ENCODE measurements around the gene THNSL1.
"Not testable (repeated sequence)": the region's sequence is repeated elsewhere in the genome, so short reads cannot be mapped to it uniquely, and the experiment has no call there.

The THNSL1 gene, protein sequence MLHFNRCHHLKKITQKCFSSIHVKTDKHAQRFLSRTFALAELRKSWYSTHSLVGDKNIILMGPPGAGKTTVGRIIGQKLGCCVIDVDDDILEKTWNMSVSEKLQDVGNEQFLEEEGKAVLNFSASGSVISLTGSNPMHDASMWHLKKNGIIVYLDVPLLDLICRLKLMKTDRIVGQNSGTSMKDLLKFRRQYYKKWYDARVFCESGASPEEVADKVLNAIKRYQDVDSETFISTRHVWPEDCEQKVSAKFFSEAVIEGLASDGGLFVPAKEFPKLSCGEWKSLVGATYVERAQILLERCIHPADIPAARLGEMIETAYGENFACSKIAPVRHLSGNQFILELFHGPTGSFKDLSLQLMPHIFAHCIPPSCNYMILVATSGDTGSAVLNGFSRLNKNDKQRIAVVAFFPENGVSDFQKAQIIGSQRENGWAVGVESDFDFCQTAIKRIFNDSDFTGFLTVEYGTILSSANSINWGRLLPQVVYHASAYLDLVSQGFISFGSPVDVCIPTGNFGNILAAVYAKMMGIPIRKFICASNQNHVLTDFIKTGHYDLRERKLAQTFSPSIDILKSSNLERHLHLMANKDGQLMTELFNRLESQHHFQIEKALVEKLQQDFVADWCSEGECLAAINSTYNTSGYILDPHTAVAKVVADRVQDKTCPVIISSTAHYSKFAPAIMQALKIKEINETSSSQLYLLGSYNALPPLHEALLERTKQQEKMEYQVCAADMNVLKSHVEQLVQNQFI

DNA sequence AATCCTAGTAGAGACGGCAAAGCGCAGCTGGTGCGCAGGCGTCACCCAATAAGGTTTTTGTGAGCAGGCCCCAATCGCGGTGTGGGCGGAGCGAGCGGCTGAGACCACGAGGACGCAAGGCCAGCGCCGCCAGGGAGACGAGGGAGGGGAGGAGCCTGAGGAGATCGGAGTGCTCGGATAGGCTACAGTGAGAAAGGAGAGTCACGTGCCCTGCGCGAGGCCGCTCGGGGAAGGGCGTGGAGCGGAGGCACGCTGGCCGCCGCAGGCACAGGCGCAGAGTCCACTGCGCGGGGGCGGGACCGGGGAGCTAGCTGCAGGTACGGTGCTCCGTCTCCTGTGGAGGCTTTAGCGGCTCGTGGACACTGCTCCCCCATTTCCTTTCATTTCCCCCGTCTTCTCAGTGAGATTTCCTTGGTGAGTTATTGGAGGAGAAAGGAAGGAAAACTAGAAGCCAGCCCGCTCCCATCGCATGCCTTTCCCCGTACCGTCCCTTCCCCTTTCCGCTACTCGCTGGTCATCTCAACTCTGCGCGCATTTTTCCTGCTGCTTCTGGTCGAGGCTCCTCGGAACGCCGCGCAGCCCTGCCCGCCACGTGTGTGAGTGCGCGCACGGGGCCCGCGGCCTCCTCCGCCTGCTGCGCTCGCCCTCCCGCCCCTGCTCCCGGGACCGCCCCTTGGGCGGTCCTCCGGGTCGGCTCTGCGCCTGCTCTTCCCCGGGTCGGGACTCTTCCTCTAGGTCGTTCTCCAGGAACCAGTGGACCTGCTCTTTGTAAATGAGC is at the start of gene THNSL1:
Gene THNSL1, plus strand, starts transcription at position 237 of the 778 bp plus-strand sequence. CDS start 6,612 bp downstream, outside the sequence.
- peak; percentile 98 for DNase-seq

DNA sequence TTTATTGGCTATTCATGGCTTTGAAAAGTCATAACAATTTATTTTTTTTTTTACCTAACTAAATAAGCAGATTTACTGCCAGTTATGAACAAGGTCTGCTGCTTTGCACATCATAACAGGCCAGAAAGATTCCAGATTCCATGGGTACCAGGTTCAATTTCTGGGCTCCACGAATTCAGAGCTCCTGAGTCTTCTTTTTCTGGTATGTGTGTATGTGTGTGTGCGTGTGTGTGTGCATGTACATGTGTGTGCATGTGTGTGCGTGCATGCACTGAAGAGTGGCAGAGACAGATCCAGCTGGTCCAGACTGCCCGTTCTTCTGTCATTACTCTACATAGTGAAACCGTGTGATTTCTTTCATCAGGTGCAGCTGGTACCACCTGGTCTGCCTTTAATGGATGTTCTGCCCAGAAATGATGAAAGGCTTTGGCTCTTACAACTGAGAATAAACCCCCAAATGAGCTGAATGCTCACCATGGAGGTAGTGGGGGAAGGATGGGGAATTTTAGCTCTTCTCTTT is 49.4 kb upstream of the THNSL1 start:
- no peak for DNase-seq

DNA sequence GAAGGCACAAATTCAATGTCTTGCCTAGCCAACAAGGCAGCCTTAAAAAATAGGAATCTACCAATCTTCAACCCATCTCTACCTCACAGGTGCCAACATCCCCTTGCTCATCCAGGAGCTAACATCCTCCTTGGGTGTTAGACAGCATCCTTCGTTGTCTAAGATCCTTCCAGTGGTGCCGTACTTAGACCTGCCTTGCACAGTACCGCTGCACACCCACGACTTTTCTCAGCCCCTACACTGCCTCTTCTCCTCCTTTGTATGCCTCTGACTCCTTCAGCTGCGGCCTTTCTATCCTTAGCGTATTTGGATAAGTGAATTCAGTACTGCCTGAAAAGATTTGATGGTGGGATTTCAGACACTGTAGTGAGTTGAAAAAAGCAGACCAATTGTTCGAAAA is 48.1 kb upstream of the THNSL1 start:
- no peak for DNase-seq

DNA sequence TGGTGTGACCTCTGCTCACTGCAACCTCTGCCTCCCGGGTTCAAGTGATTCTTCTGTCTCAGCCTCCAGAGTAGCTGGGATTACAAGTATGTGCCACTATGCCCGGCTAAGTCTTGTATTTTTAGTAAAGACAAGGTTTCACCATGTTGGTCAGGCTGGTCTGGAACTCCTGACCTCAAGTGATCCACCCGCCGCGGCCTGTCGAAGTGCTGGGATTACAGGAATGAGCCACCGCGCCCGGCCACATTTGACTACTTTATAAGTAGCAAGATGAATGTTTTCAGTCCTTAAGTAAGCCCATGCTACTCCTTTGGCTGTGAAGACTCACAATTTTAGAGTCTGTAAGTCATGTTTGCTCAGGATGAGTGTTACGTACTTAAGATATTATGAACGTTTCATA is 47.5 kb upstream of the THNSL1 start:
- DNase-seq: not testable (repeated sequence)

DNA sequence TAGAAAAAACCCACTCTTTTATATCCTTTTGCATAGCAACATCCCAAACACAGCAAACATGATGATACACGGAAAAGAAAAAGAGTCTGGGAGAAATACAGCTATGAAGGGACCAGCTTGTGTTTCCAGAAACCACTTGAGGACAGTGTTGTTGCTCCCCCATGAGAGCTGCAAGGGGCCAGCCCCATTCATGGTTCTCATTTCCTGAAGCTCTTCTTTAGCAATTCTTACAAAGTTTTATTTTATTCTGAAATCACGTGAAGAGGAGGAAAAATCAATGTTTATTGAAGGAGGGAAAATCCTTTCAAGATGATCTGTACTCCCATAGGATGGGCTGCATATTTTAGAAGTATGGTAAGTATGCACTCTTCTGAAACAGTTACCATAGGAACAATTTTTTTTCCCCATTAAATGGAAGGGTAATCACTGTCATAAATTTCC is 46.6 kb upstream of the THNSL1 start:
- DNase-seq: no peak

DNA sequence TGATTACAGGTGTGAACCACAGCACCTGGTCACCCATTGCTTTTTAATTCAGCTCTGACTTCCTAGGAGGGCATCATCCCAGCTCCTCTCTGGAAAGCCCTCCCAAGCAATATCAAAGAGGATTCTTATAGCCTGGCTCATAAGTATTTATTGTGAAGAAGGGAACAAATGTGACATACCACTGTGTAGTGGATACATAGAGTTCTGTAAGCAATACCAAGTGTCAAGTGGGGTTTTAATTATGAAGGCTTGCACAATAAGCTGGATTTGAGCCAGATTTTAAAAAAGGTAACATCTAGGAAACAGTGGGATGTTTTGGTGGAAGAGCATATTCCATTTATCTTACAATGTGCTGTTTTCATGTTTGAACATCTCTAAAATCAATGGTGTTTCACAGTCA is 45.0 kb upstream of the THNSL1 start:
- no peak for DNase-seq

DNA sequence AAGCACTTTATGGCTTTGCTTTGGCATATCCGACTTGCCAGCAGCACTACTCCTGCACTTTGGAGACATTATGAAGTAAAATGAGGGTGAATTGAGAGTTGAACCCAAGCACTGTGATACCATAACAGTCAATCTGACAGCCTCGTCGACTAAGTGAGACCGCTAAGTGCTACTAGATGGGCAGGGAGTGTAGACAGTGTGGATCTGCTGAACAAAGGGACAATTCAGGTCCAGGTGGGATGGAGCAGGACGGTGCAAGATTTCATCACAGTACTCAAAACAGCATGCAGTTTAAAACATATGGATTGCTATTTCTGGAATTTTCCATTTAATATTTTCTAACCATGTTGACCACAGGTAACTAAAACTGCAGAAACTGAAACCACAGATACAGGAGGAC is 43.2 kb upstream of the THNSL1 start:
- DNase-seq: no peak

DNA sequence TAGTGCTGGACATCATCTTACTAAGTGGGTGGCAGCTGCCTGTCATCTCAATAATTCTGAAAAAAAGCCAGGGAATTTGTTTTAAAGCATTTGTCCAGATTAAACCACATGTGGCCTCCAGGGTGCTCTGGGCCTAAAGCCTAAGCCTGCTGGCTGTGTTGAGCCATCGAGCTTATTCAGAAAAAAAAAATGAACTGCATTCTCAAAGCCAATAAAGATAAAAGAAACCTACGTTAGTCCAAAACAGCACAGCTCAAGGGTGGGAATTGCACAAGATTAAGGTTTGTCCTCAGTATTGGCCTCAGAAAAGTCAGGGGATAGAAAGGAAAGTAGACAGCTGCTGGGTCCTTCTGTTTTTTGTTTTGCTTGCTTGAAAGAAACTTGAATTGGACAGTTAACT is 41.4 kb upstream of the THNSL1 start:
- DNase-seq: no peak

DNA sequence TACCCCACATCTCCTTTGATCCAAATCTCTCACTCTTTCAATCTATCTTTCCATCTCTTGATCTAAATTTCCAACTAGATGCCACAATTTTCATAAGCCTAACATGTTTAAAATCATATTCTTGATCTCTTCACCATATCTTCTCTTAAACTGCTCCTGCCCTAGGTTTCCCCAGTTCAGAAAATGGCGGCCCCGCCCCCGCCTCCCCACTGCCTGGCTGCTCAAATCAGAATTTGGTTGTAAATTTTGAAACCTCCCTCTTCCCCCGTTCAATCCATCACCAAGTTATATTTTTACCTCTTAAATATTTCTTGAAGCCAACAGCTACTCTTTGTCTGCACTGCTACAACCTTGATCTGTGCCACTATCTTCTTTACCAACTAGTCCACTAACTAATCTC is 36.7 kb upstream of the THNSL1 start:
- no peak for DNase-seq

DNA sequence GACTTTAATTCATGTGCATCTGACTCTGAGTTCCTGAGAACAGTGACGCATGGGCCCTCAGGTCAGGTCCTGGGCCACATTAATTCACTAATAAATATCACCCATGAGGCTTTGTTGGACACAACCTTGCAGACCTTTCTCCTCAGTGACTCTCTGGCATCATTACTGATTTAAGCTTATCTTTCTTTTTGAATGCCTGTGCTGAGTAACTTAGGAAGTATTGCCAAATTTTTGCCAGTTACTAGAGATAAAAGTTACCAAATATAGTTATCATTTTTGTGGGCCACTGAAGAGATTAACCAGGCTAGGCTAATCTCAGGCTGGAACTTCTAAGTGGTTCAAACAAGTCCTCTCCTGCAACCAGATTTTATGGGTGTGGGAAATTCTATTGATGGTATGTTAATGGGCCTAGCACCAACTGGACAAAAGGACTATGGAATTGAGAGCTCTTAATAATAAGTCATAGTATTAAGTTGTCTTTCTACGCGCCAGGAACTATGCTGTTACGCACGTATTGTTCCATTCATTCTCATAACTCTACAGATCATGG is 35.2 kb upstream of the THNSL1 start:
- no peak for DNase-seq

DNA sequence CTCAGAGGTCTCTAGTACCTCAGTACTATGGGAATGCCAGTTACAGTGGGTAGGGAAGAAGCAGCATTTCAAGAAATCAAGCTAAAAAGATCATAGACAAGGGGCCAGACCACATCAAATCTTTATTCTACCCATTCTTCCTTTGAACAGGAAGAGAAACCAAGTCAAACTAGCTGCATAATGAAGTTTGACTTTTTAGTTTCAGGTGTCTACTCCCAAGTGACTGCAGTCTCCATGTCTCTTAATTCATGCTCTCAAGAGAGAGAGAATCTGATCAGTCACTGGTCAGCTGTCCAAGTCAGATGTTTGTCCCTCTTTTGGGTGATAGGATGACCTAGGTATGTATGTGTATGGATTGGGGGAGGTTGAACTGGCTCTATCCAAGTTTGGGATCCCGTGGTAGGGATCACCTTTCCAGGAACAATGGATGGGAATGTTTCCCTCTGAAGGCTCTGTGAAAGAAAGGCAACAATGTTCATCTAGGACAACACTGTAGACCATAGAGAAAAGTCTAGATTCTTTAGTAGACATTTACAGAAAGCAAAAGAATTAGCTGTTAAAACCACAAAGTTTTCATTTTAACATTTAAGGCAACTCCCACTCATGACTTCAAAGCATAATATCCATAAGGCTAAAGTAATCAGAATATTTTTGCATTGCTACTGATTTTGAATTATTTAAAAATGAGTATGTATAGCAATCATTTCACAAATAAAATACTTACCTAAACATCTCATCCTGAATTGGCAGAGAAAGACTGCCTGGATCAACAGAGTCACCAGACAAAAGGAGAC is 33.9 kb upstream of the THNSL1 start:
- no peak for DNase-seq

DNA sequence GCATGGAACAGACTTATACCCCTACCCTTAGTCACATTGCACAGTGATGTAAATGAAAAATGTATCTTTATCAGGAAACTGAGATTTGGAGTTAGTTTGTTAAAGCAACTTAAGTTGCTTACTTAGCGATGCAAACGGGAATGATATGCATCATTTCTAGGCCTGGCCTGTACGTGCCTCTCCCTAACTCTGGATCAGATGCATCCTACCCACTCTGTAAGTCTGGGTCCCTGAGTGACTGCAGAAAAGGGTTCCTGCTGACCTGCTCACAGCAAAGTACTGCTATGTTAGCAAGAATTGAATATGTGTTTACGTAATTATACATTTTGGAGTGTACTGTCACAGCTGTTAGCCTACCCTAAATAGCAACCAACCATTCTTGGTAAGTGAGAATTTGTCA is 33.3 kb upstream of the THNSL1 start:
- no peak for DNase-seq

DNA sequence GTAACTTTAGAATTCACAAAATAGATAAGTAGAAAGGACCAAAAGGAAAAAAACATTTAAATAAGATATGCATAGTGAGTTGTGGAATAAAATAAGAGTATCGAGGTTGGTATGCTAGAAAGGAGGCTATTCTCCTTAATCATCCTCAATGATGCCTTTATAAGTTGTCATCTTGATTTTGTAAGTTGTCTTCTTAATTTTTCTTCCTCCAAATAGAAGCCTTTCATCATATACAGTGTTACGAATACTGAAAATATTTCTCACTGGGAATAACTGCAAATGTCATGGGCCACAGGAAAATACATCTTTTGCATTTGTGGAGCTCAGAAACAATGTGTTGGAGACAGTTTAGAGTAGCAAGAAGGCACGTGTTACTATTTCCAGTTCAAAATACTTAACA is 32.5 kb upstream of the THNSL1 start:
- no peak for DNase-seq

DNA sequence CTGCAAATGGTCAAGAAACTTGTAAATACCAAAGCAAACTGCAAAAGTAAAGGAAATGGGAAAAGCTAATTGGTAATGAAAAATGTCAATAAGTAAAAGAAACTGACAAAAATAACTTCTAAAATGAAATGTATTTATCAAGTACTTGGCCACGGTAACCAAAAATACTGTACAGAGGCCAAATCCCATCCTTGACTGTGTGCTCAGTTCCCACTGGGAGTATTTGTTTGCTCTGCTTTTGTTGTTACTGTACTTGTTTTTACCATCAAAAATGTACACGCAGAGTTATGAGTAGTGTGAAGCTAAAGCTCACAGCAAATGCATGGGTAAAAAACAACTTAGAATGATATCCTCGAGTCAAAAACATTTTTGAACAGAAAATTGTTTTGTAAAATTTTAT is 31.5 kb upstream of the THNSL1 start:
- DNase-seq: no peak

DNA sequence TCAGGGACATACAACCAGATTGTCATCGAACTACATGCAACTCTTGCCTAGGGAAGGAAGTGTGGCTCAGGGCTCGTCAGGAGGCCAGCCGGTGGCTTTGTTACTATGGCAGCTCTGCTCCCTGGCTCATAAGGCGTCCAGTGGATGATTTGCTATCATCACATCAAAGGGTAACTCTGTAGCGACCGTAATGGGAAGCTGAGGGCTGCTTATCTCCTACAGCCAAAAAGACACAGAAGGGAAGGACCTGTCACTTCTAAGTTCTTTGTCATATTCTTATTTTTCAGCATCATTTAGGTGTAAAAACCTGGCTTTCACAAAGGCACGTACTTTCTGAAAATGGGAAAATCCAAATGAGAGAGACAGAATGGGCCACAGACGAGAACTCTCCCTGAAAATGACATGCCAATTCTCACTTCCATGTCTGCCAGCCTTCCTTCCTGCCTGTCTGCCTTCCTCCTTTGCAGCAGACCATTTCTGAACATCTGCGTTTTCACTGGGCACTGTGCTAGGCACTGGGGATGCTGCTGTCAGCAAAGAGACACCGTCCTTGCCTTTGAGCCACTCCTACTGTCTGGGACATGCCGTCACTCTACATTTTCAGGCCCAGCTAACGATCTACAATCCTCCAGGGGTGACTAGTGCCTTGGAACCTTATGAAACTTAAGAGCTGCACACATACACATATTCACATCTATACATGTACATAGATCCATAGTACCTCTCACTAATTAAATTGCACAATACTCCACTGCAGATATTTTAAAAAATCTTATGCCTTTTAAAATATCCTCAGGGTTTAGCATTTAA is 27.4 kb upstream of the THNSL1 start:
- DNase-seq: no peak

DNA sequence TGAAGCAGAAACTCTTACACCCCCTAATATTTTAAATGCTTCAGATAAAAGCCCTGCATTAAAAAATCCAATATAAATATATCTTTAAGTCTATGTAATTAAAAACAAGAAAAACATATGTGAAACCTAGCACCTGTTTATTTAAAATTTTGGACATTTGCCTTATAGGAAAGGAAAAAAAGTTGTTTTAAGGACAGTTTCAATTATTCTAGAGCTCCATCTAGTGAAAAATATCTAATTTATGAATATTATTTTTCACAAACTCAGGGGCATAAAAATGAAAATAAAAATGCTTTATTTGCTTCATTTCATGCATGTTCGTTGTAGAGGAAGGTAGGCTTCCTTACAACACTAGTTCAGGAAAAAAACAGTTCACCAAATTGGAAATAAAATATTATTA is 26.5 kb upstream of the THNSL1 start:
- DNase-seq: no peak

DNA sequence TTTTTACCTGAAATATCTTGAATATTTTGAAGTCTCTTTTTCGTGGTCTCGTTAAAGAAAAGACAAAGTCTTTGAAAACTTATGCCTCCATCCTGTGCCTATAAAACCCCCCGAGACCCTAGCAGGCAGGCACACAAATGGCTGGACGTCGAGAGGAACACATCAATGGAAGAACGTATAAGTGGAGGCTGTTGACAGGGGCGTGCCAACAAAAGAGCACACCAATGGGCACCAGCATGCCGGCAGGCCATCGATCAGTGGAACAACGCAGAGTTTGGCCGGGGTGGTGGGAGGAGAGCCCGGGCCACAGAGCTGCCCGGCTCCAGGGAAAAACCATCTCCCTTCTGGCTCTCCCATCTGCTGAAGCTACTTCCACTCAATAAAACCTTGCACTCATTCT is 25.1 kb upstream of the THNSL1 start:
- DNase-seq: no peak

DNA sequence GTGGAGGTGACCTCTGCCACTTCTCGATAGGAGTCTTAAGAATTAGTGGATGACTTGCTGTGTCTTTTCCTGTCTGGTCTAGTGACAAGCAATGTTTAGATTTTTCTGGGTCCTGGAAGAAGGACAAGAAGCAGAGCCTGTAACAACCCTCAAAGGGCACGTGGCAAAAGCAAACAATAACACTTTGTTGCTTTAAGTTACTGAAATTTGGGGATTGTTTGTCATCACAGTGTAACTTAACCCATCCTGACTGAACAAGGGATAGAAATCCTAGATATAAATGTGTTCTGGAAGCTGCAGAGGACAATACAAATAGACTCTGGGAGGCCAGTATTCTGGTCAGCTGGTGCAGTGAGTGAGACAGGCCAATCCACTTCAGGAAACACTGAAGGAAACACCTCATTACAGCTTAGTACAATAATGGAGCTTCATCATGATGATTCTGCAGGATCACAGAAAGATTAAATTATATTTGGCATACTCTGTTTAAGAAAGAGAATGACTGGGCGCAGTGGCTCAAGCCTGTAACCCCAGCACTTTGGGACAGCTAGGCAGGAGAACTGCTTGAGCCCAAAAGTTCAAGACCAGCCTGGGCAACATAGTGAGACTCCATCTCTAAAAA is 23.8 kb upstream of the THNSL1 start:
- DNase-seq: no peak

DNA sequence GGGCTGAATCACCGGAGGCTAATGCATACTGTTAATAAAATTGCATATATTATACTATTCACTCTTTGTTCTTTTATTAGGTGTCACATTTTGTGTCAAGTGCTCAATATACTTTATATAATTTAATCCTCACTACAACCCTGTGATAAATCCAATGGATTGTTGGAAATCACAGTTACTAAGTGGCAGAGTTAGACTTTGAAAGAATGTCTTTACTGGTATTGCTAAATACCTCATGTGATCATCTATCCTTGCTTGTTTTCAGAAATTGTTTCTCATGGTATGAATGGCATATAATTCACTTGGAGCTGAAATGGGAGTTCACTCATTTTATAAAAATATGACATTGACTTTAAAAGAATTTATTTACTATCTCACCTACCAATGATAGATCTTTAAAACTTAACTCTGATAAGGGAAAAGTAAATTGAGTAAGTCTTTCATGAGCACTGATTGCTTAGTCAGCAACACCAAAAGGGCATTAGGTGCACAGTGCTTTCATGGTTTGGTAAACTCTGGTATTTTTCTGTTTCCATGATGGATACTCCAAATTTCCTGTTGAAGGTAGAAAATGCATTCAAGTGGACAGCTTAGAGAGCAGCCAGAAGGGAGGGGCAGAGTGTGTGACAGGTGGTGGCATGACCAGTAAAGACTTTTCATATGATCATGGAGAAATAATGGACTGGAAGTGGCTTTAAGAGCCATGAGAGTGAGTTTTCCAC is 23.0 kb upstream of the THNSL1 start:
- no peak for DNase-seq

DNA sequence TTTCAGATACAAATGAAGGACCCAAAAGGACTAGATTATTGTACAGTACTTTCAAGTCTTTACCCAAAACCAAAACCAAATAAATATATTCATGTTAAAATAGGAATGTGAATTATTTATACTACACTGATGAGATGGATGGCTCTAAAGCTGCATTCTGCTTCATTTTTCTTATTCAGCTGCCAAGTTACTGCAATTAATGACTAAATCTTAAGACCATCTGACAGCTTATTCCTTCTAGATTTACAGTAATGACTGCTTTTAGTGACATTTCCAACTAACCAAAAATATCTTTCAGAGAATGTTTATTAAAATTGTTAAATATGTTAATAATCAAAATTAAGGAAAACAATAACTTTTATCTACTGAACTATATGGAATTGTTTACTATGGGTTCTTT is 21.3 kb upstream of the THNSL1 start:
- no peak for DNase-seq

All from RPMI8226 (cell line).